Measurements from ENCODE around the gene CCNDBP1. TPM values are rescaled to one million over a fixed set of nuclear protein-coding genes. Genes with fewer than 3 reads are reported as not detected.

Gene CCNDBP1
- total RNA-seq, 1 experiment from 2014 or later, result 20.4 TPM

- Mint-ChIP-seq H3K27me3 (ENCODE audit: low read depth) (no peaks in the 10 kb centered on the region), H3K4me3 (no peak overlapping the region), H3K9me3 (no peaks in the 10 kb centered on the region), H3K4me1 (peaks cover 18% of the 10 kb centered on the region), H3K36me3 (no peaks in the 10 kb centered on the region), H3K27ac (no peak overlapping the region)
- DNase-seq (ENCODE audit: low spot score) (no peak), ATAC-seq (no peak)
- TF ChIP-seq, protein P1, sequence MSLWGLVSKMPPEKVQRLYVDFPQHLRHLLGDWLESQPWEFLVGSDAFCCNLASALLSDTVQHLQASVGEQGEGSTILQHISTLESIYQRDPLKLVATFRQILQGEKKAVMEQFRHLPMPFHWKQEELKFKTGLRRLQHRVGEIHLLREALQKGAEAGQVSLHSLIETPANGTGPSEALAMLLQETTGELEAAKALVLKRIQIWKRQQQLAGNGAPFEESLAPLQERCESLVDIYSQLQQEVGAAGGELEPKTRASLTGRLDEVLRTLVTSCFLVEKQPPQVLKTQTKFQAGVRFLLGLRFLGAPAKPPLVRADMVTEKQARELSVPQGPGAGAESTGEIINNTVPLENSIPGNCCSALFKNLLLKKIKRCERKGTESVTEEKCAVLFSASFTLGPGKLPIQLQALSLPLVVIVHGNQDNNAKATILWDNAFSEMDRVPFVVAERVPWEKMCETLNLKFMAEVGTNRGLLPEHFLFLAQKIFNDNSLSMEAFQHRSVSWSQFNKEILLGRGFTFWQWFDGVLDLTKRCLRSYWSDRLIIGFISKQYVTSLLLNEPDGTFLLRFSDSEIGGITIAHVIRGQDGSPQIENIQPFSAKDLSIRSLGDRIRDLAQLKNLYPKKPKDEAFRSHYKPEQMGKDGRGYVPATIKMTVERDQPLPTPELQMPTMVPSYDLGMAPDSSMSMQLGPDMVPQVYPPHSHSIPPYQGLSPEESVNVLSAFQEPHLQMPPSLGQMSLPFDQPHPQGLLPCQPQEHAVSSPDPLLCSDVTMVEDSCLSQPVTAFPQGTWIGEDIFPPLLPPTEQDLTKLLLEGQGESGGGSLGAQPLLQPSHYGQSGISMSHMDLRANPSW (CRISPR knock-in tag; conservative IDR thresholded peaks at IDR 0.05; ENCODE audit: low read depth), result no peak
- TF ChIP-seq EMX1 (CRISPR knock-in tag; IDR thresholded peaks at IDR 0.05) (no peak), ATF1 (CRISPR knock-in tag; IDR thresholded peaks at IDR 0.05) (no peak), NFYB (CRISPR knock-in tag; conservative IDR thresholded peaks at IDR 0.05; ENCODE audit: low read depth) (no peak), ZBTB21 (CRISPR knock-in tag; IDR thresholded peaks at IDR 0.05; ENCODE audit: borderline replicate concordance) (no peak), SMAD3 (CRISPR knock-in tag; IDR thresholded peaks at IDR 0.05; ENCODE audit: borderline replicate concordance) (no peak), KAT7 (CRISPR knock-in tag; IDR thresholded peaks at IDR 0.05; ENCODE audit: borderline replicate concordance) (no peak), SOX15 (CRISPR knock-in tag; IDR thresholded peaks at IDR 0.05) (no peak), RELA (CRISPR knock-in tag; IDR thresholded peaks at IDR 0.05; ENCODE audit: borderline replicate concordance) (no peak), ZNF425 (CRISPR knock-in tag; conservative IDR thresholded peaks at IDR 0.05) (no peak), ZNF423 (CRISPR knock-in tag; IDR thresholded peaks at IDR 0.05) (no peak), TEAD4 (CRISPR knock-in tag; IDR thresholded peaks at IDR 0.05) (no peak), PRDM15 (CRISPR knock-in tag; IDR thresholded peaks at IDR 0.05) (no peak), ESRRA (CRISPR knock-in tag; IDR thresholded peaks at IDR 0.05; ENCODE audit: borderline replicate concordance) (no peak)
- TF ChIP-seq, protein P2, sequence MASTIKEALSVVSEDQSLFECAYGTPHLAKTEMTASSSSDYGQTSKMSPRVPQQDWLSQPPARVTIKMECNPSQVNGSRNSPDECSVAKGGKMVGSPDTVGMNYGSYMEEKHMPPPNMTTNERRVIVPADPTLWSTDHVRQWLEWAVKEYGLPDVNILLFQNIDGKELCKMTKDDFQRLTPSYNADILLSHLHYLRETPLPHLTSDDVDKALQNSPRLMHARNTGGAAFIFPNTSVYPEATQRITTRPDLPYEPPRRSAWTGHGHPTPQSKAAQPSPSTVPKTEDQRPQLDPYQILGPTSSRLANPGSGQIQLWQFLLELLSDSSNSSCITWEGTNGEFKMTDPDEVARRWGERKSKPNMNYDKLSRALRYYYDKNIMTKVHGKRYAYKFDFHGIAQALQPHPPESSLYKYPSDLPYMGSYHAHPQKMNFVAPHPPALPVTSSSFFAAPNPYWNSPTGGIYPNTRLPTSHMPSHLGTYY (CRISPR knock-in tag; IDR thresholded peaks at IDR 0.05), result no peak
- TF ChIP-seq, protein P3, sequence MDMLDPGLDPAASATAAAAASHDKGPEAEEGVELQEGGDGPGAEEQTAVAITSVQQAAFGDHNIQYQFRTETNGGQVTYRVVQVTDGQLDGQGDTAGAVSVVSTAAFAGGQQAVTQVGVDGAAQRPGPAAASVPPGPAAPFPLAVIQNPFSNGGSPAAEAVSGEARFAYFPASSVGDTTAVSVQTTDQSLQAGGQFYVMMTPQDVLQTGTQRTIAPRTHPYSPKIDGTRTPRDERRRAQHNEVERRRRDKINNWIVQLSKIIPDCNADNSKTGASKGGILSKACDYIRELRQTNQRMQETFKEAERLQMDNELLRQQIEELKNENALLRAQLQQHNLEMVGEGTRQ (CRISPR knock-in tag; IDR thresholded peaks at IDR 0.05), result no peak
- TF ChIP-seq, protein P4, sequence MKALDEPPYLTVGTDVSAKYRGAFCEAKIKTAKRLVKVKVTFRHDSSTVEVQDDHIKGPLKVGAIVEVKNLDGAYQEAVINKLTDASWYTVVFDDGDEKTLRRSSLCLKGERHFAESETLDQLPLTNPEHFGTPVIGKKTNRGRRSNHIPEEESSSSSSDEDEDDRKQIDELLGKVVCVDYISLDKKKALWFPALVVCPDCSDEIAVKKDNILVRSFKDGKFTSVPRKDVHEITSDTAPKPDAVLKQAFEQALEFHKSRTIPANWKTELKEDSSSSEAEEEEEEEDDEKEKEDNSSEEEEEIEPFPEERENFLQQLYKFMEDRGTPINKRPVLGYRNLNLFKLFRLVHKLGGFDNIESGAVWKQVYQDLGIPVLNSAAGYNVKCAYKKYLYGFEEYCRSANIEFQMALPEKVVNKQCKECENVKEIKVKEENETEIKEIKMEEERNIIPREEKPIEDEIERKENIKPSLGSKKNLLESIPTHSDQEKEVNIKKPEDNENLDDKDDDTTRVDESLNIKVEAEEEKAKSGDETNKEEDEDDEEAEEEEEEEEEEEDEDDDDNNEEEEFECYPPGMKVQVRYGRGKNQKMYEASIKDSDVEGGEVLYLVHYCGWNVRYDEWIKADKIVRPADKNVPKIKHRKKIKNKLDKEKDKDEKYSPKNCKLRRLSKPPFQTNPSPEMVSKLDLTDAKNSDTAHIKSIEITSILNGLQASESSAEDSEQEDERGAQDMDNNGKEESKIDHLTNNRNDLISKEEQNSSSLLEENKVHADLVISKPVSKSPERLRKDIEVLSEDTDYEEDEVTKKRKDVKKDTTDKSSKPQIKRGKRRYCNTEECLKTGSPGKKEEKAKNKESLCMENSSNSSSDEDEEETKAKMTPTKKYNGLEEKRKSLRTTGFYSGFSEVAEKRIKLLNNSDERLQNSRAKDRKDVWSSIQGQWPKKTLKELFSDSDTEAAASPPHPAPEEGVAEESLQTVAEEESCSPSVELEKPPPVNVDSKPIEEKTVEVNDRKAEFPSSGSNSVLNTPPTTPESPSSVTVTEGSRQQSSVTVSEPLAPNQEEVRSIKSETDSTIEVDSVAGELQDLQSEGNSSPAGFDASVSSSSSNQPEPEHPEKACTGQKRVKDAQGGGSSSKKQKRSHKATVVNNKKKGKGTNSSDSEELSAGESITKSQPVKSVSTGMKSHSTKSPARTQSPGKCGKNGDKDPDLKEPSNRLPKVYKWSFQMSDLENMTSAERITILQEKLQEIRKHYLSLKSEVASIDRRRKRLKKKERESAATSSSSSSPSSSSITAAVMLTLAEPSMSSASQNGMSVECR (CRISPR knock-in tag; IDR thresholded peaks at IDR 0.05; ENCODE audit: borderline replicate concordance), result no peak
- TF ChIP-seq, protein P5, sequence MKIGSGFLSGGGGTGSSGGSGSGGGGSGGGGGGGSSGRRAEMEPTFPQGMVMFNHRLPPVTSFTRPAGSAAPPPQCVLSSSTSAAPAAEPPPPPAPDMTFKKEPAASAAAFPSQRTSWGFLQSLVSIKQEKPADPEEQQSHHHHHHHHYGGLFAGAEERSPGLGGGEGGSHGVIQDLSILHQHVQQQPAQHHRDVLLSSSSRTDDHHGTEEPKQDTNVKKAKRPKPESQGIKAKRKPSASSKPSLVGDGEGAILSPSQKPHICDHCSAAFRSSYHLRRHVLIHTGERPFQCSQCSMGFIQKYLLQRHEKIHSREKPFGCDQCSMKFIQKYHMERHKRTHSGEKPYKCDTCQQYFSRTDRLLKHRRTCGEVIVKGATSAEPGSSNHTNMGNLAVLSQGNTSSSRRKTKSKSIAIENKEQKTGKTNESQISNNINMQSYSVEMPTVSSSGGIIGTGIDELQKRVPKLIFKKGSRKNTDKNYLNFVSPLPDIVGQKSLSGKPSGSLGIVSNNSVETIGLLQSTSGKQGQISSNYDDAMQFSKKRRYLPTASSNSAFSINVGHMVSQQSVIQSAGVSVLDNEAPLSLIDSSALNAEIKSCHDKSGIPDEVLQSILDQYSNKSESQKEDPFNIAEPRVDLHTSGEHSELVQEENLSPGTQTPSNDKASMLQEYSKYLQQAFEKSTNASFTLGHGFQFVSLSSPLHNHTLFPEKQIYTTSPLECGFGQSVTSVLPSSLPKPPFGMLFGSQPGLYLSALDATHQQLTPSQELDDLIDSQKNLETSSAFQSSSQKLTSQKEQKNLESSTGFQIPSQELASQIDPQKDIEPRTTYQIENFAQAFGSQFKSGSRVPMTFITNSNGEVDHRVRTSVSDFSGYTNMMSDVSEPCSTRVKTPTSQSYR (CRISPR knock-in tag; IDR thresholded peaks at IDR 0.05), result no peak
- ChIA-PET CTCF (interaction anchor here (0.9 to 1.0 kb wide), 3 partner anchors 21 to 477 kb away, joined by 3 read pairs; no protein-coding TSS in a partner anchor), POLR2A (no interaction called here)
These were observed 1.9 kb upstream of the CCNDBP1 start for GRCh38 chr15:43183270-43183669.

Data from WTC11 (cell line).